Right lobe of liver (tissue), 4 donors: ENCODE measurements around the gene HEATR5B.

Experiments
- POLR2A ChIP-seq: fragments of 450-650 bp; IDR thresholded peaks from one replicate; pipeline ENCODE4 v1.6.1; 2017; ENCODE audit warnings: antibody characterized with exemption, mild to moderate bottlenecking
- TF ChIP-seq, protein P1 (sequence below), 4 donors: fragments of 200-600 bp in 3 of 4; fragments of 450-650 bp in 1 of 4; IDR thresholded peaks; one replicate each; pipeline versions ENCODE4 v1.5.1 to v1.8.0; 2016 to 2022; ENCODE audit warnings: antibody characterized with exemption in 4 of 4, mild to moderate bottlenecking in 2 of 4
- donor health status: DM: no; HTN: no; CAD: no.
- donor health status: DM: no; HTN: no; CAD: no.
- donor health status: DM: no; HTN: yes; CAD: no.

DNA sequence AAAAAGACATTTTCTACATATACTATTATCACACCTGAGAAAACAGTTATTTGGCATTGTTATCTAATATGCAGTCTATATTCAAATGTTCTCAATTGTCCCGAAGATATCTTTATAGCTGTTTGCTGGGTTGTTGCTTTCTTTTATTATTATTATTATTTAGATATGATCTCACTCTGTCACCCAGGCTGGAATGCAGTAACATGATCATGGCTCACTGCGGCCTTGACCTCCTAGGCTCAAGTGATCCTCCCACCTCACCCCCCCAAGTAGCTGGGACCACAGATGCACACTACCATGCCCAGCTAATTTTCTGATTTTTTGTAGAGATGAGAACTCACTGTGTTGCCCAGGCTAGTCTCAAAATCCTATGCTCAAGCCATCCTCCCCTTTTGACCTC lies 20.0 kb upstream of the HEATR5B start:
- TF ChIP-seq POLR2A: no peak
- TF ChIP-seq, protein P1, sequence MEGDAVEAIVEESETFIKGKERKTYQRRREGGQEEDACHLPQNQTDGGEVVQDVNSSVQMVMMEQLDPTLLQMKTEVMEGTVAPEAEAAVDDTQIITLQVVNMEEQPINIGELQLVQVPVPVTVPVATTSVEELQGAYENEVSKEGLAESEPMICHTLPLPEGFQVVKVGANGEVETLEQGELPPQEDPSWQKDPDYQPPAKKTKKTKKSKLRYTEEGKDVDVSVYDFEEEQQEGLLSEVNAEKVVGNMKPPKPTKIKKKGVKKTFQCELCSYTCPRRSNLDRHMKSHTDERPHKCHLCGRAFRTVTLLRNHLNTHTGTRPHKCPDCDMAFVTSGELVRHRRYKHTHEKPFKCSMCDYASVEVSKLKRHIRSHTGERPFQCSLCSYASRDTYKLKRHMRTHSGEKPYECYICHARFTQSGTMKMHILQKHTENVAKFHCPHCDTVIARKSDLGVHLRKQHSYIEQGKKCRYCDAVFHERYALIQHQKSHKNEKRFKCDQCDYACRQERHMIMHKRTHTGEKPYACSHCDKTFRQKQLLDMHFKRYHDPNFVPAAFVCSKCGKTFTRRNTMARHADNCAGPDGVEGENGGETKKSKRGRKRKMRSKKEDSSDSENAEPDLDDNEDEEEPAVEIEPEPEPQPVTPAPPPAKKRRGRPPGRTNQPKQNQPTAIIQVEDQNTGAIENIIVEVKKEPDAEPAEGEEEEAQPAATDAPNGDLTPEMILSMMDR (IDR thresholded peaks at IDR 0.05): no peak
